NCI-H187 treated with DMSO at 0.1 percent for 48 hours (cell line): ENCODE results near the gene BMP2K.
"Not testable (repeated sequence)": the region's sequence is repeated elsewhere in the genome, so short reads cannot be mapped to it uniquely, and the experiment has no call there.

Experiments
- DNase-seq: peaks from one replicate; lab custom pipeline; 2025; lab: John Stamatoyannopoulos, UW

Gene BMP2K

DNA sequence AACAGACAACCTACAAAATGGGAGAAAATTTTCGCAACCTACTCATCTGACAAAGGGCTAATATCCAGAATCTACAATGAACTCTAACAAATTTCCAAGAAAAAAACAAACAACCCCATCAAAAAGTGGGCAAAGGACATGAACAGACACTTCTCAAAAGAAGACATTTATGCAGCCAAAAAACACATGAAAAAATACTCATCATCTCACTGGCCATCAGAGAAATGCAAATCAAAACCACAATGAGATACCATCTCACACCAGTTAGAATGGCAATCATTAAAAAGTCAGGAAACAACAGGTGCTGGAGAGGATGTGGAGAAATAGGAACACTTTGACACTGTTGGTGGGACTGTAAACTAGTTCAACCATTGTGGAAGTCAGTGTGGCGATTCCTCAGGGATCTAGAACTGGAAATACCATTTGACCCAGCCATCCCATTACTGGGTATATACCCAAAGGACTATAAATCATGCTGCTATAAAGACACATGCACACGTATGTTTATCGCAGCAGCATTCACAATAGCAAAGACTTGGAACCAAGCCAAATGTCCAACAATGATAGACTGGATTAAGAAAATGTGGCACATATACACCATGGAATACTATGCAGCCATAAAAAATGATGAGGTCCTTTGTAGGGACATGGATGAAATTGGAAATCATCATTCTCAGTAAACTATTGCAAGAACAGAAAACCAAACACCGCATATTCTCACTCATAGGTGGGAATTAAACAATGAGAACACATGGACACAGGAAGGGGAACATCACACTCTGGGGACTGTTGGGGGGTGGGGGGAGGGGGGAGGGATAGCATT lies 19.7 kb downstream of the BMP2K start:
- DNase-seq, result not testable (repeated sequence)

DNA sequence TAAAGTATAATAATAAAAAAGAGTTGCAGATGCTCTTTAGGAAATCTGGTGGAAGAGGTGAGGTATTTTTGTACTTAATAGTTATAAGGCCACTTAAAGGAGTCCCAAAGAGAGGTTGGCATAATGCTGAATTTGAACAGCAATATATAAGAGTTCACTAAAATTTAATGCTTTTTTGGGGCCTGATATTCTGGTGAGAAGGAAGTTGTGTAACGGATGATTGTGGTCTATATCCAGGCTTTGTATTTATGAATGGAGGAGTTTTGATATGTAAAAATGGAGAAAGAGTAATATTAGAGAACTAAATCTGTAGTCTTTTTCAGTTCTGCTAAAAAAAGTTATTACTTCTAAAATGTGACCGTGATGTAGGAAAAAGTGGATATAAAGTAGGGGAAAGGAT lies 20.4 kb downstream of the BMP2K start:
- DNase-seq, result no peak

DNA sequence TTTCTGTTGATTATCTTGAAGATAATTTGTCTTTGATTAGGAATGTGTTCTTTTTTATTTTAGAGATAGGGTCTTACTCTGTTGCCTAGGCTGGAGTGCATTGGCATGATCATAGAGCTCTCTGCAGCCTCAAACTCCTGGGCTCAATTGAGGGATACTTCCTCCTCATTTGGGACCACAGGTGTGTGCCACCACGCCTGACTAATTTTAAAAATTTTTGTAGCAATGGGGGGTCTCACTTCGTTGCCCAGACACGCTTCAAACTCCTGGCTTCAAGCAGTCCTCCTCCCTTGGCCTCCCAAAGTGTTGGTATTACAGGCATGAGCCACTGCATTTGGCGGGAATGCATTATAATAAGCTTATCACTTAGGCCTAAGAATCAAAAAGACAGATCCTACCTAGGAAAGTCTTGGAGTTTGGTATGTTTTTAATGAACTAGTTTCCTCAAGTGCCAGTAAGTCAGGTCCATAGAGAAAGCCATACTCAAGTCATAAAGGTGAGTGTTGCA lies 21.7 kb downstream of the BMP2K start:
- DNase-seq, result no peak

DNA sequence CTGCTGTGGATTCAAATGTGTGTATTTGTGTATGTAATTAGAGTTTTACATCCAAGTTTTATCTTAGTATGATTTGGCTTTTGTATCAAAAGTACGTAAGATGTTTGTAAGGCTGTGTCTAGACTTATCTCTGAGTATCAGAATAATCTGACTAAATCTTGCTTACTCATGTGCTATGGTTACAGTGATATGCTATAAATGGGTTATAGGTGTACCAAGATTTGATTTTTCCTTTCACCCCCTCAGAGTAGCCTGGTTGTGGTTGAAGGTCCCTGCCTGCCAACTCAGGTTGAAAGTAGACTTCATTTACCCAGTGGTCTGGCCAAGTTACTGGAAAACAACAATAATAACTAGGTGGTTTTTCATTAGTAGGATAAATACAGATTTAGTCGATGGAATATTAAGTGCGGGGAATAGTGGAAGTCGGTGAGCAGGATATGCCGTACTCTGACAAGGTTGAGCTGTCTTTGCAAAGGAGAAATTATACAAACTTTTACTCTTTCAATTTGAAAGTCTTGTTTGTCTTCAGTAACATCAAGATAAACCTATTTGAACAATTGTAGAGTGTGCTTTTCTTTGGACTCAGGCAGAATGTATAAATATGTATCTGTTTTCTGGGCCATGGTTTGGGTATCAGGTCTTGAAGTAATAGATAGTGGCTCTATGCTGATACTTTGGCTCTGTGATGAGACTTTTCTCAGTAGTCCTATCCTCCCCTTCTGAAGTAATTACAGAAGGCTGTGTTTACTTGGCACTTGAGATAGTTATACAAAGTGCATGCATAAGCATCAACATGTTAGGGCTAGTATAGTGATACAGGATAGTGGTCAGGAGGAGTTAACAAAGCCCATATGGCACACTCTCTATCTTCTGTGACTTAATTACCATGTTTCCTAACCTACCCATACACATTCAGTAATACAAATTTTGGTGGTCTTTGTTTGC lies 23.7 kb downstream of the BMP2K start:
- no peak for DNase-seq

DNA sequence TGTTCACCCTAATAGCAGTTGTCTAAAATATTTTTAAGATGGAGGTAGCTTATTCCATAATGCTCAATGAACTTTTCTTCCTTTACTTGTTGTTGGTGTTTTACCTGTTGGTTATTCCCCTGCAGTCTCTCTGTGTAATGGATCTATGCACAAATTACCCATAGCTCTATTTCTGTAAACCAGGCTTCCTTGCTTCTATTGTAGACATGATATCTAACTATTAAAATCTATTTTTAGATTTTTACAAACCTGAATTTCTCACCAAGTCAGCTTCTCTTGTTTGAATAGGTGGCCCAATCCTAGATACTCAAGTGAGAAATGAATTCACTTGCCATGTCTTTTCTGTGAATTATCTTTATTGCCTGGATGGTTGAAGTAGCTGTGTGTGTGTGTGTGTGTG lies 24.8 kb downstream of the BMP2K start:
- DNase-seq, result no peak

DNA sequence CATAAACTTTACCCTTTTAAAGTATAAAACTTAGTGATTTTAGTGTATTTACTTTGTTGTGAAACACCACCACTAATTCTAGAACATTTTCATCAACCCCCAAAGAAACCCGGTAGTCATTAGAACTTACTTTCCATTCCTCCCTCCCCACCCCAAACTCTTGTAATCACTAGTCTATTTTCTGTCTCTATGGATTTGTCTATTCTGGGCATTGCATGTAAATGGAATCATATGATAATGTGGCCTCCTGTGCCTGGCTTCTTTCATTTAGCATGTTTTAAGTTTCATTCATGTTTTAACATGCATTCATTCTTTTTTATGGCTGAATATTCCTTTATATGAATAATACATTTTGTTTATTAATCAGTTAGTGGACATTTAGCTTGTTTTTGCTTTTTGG lies 27.8 kb downstream of the BMP2K start:
- no peak for DNase-seq

DNA sequence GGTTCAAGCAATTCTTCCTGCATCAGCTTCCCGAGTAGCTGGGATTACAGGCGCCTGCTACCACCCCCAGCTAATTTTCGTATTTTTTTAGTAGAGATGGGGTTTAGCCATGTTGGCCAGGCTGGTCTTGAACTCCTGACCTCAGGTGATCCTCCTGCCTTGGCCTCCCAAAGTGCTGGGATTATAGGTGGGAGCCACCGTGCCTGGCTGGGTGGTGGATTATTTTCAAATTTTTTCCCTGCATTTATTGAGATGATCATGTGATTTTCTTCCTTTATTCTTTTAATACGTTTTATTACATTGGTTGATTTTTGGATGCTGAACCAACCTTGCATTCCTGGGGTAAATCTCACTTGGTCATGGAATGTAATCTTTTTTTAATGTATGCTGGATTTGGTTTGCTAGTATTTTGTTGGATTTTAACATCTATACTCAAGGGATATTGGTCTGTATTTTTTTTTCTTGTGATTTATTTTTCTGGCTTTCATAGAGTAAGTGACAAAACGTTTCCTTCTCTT lies 30.9 kb downstream of the BMP2K start:
- DNase-seq, result no peak

DNA sequence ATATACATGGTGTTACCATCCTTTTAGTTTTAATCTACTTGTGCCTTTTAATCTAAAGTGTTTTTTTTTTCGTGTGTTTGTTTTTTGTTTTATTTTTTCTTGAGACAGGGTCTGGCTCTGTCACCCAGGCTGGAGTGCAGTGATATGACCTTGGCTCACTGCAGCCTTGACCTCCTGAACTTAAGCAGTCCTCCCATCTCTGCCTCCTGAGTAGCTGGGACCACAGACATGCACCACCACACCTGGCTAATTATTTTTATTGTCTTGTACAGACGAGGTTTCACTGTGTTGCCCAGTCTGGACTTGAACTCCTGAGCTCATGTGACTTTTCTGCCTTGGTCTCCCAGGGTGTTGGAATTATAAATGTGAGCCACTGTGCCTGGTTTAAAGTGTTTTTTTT lies 33.1 kb downstream of the BMP2K start:
- no peak for DNase-seq

DNA sequence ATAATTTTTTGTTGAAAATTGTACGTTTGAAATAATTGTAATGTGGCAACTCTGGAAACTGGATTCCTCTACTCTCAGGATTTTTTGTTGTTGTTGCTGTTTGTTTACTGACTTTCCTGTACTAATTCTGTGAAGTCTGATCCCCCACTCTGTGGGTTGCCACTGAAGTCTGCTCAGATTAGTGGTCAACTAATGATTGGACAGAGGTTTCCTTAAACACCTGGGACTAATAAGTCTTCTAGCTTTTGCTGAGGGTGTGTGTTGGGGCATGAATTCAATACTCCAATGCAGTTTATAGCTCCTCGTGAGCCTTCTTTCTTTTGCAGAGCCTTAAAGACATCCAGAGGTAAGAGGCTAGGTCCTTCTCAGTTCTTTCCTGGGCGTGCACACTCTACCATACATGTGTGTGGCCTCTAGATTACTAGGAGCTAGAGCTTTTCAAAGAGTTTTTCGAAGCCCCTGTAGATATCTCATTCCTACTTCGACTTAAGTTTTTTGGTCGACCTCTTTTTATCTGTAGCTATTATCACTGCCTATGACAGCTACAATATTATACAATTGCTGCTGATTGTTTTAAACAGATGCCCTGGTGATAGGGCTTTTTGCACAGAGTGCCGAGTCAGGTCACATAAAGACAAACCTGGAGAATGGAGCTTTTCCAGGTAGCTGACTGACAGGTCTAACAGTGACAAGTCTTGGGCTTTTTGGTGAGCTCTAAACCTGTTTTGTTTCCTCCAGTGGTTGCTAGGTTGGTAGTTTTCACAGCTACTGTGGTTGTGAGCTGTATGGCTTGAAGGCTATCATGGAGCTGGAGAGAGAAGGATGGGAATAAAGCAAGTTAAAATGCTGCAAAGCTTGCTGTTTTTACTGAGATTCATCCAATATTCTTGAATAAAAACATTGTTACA lies 34.0 kb downstream of the BMP2K start:
- no peak for DNase-seq

DNA sequence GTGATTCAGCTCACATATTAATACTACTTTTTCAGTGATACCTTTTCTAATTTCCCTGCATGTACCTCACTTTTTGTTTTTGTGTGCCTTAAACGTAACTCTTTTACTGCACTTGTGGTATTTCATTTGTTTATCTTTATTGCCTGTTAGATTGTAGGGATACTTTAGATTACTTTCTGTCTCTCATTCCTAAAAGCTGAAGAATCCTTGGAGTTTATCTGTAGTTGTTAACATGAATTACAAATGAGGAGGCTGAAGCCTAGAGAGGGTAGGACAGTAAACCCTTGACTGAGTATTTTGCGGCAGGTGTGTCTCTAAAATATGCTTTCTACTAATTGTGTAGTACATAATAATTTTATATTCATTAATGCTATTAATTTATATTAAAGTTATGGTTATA lies 34.9 kb downstream of the BMP2K start:
- DNase-seq, result no peak

DNA sequence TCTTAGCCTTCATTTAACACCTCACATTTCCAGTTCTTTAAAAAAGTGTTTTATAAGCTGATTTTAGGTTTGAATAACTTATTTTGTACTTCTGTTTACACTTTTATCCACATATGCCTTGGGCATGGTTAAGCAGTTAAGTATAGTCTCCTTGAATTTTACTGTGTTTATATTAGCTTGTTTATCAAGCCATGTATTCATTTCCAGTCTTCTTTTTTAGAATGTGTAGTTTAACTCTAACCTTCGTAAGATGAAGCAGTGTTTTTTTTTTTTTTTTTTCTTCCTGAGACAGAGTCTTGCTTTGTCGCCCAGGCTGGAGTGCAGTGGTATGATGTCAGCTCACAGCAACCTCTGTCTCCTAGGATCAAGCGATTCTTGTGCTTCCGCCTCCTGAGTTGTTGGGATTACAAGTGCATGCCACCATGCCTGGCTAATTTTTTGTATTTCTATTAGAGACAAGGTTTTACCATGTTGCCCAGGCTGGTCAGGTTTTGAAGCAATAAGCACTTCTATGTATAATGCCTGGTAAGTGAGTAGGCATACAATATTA lies 42.5 kb downstream of the BMP2K start:
- DNase-seq, result no peak

DNA sequence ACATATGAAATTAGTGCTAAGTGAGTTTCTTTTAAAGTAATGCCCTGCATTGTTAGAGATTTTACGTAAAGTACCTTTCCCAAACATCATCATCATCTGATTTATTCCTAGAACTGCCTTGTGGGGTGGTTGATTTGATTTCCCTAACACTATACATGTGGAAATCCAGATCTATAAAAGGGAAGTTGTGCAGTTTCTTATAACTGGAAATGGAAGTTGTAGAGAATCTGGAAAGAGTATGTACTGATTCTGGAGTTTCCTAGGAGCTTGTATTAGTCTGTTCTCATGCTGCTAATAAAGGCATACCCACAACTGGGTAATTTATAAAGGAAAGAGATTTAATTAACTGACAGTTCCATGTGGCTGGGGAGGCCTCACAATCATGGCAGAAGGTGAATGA lies 47.9 kb downstream of the BMP2K start:
- DNase-seq, result no peak

DNA sequence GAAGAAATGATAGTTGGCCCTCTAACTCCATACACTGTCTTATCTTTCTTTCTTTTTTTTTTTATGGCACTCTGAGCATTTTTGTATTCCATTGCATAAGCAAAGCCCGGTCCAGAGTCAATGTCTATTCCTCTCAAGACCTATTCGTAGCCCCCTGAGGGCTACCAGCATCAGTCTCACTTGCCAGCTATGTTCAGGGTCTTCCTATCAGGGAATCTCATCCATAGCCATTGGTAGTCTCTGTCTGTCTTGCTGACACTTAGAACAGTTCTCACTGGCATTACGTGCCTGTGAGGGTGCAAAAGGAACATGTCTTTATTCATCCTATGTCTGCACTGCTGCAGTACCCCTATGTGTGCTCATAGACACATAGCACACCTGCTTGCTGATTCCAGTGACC lies 51.0 kb downstream of the BMP2K start:
- no peak for DNase-seq

DNA sequence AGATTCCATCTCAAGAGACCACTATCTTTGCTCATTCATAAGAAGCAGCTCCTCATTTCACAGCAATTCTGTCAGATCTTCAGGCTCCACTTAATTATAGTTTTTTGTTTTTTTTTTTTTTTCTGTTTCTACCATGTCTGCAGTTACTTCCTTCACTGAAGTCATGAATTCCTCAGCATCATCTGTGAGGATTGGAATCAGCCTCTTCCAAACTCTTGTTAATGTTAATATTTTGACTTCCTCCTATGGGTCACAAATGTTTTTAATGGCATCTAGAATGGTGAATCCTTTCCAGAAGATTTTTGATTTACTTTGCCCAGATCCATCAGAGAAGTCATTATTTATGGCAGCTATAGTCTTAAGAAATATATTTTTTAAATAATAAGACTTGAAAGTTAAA lies 53.1 kb downstream of the BMP2K start:
- DNase-seq, result no peak

DNA sequence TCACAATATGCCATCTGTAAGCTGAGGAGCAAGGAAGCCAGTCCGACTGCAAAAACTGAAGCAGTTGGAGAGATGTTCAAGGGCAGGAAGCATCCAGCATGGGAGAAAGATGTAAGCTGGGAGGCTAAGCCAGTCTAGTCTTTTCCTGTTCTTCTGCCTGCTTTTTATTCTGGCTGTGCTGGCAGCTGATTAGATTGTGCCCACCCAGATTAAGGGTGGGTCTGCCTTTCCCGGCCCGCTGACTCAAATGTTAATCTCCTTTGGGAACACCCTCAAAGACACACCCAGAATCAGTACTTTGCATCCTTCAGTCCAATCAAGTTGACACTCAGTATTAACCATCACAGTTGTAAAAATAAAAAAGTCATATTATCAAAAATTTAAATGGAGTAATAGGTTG lies 63.5 kb downstream of the BMP2K start:
- DNase-seq, result not testable (repeated sequence)

DNA sequence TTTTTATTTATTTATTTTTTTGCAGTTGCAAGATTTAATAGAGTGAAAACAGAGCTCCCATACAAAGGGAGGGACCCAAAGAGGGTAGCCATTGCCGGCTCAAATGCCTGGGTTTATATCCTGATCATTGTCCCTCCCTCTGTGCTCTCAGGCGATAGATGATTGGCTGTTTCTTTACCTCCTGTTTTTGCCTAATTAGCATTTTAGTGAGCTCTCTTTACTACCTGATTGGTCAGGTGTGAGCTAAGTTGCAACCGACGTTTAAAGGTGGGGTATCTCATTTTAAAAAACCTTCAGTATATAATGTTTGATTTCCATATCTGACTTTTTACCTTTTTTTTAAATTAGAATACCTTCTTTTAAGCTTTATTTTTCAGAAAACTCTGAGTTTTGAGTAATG lies 64.1 kb downstream of the BMP2K start:
- not testable (repeated sequence) for DNase-seq

DNA sequence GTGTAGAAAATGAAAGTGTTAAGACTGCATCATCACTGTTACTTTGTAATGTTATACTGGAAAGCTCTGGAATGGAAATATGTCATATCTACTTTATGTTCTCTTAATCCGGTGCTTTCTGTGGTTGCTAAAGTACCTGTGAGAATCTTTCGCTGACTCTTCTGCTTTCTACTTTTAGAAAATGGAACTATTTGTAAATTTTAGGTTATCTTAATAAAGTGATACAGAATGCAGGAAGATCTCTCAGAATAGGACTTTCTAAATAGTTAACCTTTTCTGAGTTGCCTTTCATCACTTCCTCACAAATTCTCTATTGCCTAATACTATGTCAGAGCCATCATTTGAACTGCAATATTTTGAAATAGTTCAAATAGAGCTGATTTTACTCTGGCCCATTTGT lies 69.3 kb downstream of the BMP2K start:
- DNase-seq, result no peak

DNA sequence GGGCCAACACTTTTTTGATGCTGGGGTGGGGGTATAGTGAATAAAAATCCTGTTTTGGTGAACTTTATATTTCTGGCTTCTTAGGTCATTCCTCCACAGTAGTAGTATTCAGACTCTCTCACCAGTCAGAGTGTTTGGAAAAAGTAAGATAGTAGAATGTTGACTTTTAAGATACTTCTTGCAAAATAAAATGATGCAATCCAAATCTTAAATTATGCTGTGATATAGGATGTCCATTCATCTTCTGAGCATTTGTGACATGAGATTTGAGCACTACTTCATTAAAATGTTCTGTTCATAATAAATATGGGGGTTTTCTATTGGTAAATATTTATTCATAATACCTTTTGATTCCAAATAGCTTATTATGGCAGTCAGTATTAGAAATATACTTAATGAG lies 70.1 kb downstream of the BMP2K start:
- DNase-seq, result no peak

DNA sequence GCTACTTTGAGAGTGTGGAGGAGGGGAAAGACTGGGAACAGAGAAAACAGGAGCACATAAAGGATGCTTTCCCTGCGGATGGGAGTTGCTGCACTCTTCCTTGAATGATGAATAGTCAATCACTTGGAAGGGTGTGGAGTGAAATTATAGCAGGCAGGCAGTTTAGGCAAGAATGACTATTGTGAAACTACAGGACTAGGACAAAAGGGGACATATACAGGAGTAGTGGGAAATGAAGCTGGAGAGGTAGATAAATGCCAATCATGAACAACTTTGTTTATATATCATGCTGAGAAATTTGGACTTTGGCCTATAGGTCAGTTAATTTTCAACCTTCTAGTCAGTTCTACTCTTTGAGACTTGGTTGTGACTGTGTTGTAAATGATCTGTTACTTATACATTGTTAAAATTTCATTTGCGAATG lies 86.2 kb downstream of the BMP2K start:
- no peak for DNase-seq

DNA sequence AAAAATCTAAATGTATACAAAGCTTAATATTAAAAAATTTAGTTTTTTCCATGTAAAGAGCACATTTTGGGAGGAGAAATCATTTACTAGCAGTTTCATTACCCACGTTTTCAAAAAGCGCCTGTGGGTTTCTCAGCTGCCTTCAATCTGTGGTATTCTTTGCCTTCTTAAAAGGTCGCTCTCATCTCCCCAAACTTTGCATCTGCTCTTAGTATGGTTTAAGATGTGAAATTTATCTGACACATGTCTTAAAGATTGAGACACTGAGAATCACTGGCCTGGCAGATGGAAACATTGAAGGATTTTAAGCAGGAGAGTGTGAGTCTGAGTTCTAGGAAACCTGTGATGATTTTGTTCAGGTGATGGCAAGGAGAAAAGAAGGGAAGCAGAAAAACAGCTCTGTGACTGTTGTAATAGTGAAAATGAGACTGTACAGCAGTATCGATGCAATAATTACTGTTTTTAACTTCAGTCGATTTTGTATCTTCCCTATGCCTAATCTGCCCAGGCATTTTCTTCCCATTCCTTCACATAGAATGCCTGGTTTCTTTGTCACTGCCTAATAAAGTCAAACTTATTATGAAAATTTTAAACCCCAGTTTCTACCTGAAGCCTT lies 87.2 kb downstream of the BMP2K start:
- DNase-seq, result no peak

DNA sequence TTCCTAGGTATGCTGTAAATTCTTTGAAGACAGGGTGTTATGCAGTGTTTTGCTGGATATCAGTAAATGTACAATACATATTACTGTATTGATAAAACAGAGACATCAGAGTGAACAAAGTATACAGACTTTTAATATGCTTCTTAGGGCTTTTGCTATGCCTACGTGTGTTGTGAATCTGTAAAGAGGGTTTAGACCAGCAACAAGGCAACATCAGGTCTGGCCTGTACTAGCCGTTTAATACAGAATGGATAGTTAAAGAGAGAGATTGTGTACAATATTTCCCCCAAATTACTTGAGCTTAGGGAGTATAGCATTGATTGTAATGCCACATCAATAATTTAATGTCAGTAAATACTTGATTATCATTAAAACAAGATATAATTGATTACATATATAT lies 87.8 kb downstream of the BMP2K start:
- DNase-seq, result no peak
